Endodermal cell (in vitro differentiated cells): ENCODE results near the gene ATP2B2. TPM values are rescaled to one million over a fixed set of nuclear protein-coding genes. Genes with fewer than 3 reads are reported as not detected.

Experiments used
- DNase-seq: peaks from one replicate; pipeline ENCODE4 v3.0.0-alpha.2; 2017
- H3K27ac ChIP-seq: 2 replicates; pipeline ENCODE4 v1.5.1; 2013; ENCODE audit warnings: mild to moderate bottlenecking, low read depth, low read length, moderate library complexity
- H3K27me3 ChIP-seq: 2 replicates; pipeline ENCODE4 v1.6.1; 2013; ENCODE audit warnings: mild to moderate bottlenecking, low read length, moderate library complexity; ENCODE audit not compliant: insufficient read depth, control insufficient read depth, poor library complexity, severe bottlenecking
- H3K36me3 ChIP-seq: 2 replicates; pipeline ENCODE4 v1.7.0; 2013; ENCODE audit warnings: mild to moderate bottlenecking, low read length, moderate library complexity; ENCODE audit not compliant: control insufficient read depth, insufficient read depth
- H3K4me1 ChIP-seq: one replicate; pipeline ENCODE4 v1.7.0; 2013; ENCODE audit warnings: low read length; ENCODE audit not compliant: control insufficient read depth, insufficient read depth
- H3K4me3 ChIP-seq: 2 replicates; pipeline ENCODE4 v1.5.1; 2013; ENCODE audit warnings: mild to moderate bottlenecking, low read length, moderate library complexity
- H3K9ac ChIP-seq: 2 replicates; pipeline ENCODE4 v1.6.1; 2013; ENCODE audit warnings: mild to moderate bottlenecking, low read length, moderate library complexity; ENCODE audit not compliant: poor library complexity, severe bottlenecking; ENCODE audit errors: extremely low read depth
- H3K9me3 ChIP-seq: 2 replicates; pipeline ENCODE4 v1.6.1; 2013; ENCODE audit warnings: mild to moderate bottlenecking, low read length, moderate library complexity; ENCODE audit not compliant: control insufficient read depth
- H3K27ac Mint-ChIP-seq: 2 replicates; pipeline ENCODE4 v1.8.0; 2020; ENCODE audit warnings: mixed read lengths
- H3K27me3 Mint-ChIP-seq: 2 replicates; pipeline ENCODE4 v1.8.0; 2021; ENCODE audit warnings: mild to moderate bottlenecking, mixed read lengths; ENCODE audit not compliant: insufficient read depth
- H3K36me3 Mint-ChIP-seq: 2 replicates; pipeline ENCODE4 v1.8.0; 2020; ENCODE audit warnings: low read depth, mixed read lengths
- H3K4me1 Mint-ChIP-seq: 2 replicates; pipeline ENCODE4 v1.8.0; 2020; ENCODE audit warnings: mixed read lengths
- H3K4me3 Mint-ChIP-seq: 2 replicates; pipeline ENCODE4 v1.8.0; 2020; ENCODE audit warnings: mild to moderate bottlenecking, moderate library complexity, mixed read lengths
- H3K9me3 Mint-ChIP-seq: 2 replicates; pipeline ENCODE4 v1.8.0; 2020; ENCODE audit warnings: mild to moderate bottlenecking, mixed read lengths
- CTCF ChIP-seq: fragments of 200-600 bp; sonication (generic); conservative IDR thresholded peaks from 2 replicates; pipeline ENCODE4 v1.5.0; 2021; ENCODE audit warnings: antibody characterized with exemption, mild to moderate bottlenecking
- WGBS, 2 experiments: methylation state at CpG; one replicate each; pipeline versions ENCODE4 v1.1.5 to v1.1.7; 2013; ENCODE audit warnings: missing lambda C conversion rate in 2 of 2, mixed read lengths in 1 of 2; ENCODE audit not compliant: insufficient coverage in 1 of 2, insufficient read length in 1 of 2; 5-methylcytosine and 5-hydroxymethylcytosine counted together
- total RNA-seq, 2 donors: library from RNA; stranded (reverse); fragmentation: NEBNext Ultra II Directional in 1 of 2; extraction: Animal tissue kit (Norgen Biotek cat#: 25700) in 1 of 2; gene quantifications; 2 replicates in 1 of 2; 3 replicates in 1 of 2; pipeline ENCODE4 v1.2.1, GENCODE V29; 2021

The ATP2B2 gene
- total RNA-seq, 2 donors from 2014 or later, result 0.09 TPM; not detected in 1

- H3K27me3 Mint-ChIP-seq, result peaks cover 3% of the 10 kb centered on the region
- no peaks in the 10 kb centered on the region for H3K36me3 Mint-ChIP-seq
- no peak overlapping the region for H3K27ac ChIP-seq
- no peak for TF ChIP-seq CTCF
- no peak overlapping the region for H3K27ac Mint-ChIP-seq
- H3K9ac ChIP-seq, result no peak overlapping the region
- no peaks in the 10 kb centered on the region for H3K36me3 ChIP-seq
- no peak for DNase-seq
- H3K4me1 Mint-ChIP-seq, result peaks cover 38% of the 10 kb centered on the region
- no peaks in the 10 kb centered on the region for H3K9me3 Mint-ChIP-seq
- no peaks in the 10 kb centered on the region for H3K27me3 ChIP-seq
- 81% methylated on average over 2 of the region's 2 CpGs; no CpG with 5 or more reads in 1 of the 2 experiments for WGBS, 2 experiments
- no peaks in the 10 kb centered on the region for H3K4me1 ChIP-seq
- no peak overlapping the region for H3K4me3 ChIP-seq
- no peaks in the 10 kb centered on the region for H3K9me3 ChIP-seq
- no peak overlapping the region for H3K4me3 Mint-ChIP-seq
Observed at GRCh38 chr3:10393514-10393913, 111.9 kb downstream of the ATP2B2 start.

GRCh38 chr3:10392906-10393461 is 112.4 kb downstream of the ATP2B2 start:
- H3K27me3 ChIP-seq, result no peaks in the 10 kb centered on the region
- H3K27me3 Mint-ChIP-seq, result peaks cover 3% of the 10 kb centered on the region
- no peaks in the 10 kb centered on the region for H3K9me3 Mint-ChIP-seq
- DNase-seq, result no peak
- WGBS, 2 experiments, result 88 to 90% methylated on average over 10 to 15 of the region's 15 CpGs
- no peak for TF ChIP-seq CTCF
- no peak overlapping the region for H3K9ac ChIP-seq
- H3K4me3 ChIP-seq, result no peak overlapping the region
- H3K9me3 ChIP-seq, result peaks cover under 1% of the 10 kb centered on the region
- H3K4me3 Mint-ChIP-seq, result no peak overlapping the region
- H3K4me1 ChIP-seq, result no peaks in the 10 kb centered on the region
- H3K36me3 ChIP-seq, result no peaks in the 10 kb centered on the region
- H3K27ac Mint-ChIP-seq, result no peak overlapping the region
- peaks cover 38% of the 10 kb centered on the region for H3K4me1 Mint-ChIP-seq
- H3K27ac ChIP-seq, result no peak overlapping the region
- H3K36me3 Mint-ChIP-seq, result no peaks in the 10 kb centered on the region

GRCh38 chr3:10392244-10392643 is 113.1 kb downstream of the ATP2B2 start:
- Histone ChIP-seq H3K36me3 (no peaks in the 10 kb centered on the region), H3K4me1 (no peaks in the 10 kb centered on the region), H3K27ac (no peak overlapping the region), H3K9ac (no peak overlapping the region), H3K9me3 (peaks cover 5% of the 10 kb centered on the region), H3K4me3 (no peak overlapping the region), H3K27me3 (no peaks in the 10 kb centered on the region)
- Mint-ChIP-seq H3K36me3 (no peaks in the 10 kb centered on the region), H3K4me3 (no peak overlapping the region), H3K9me3 (no peaks in the 10 kb centered on the region), H3K27me3 (peaks cover 3% of the 10 kb centered on the region), H3K27ac (no peak overlapping the region), H3K4me1 (peaks cover 38% of the 10 kb centered on the region)
- peak; percentile 63 for TF ChIP-seq CTCF
- WGBS, 2 experiments, result 71 to 81% methylated on average over 4 of the region's 4 CpGs
- peak; percentile 61 for DNase-seq
